ENCODE results near the gene POLDIP2. TPM values are rescaled to one million over a fixed set of nuclear protein-coding genes. Genes with fewer than 3 reads are reported as not detected.
A peak's percentile ranks its signal among the peaks of the same experiment; 100 is the strongest.

The POLDIP2 gene
- total and polyA plus RNA-seq, 2 donors from 2014 or later, result 84.9 to 174 TPM

DNA sequence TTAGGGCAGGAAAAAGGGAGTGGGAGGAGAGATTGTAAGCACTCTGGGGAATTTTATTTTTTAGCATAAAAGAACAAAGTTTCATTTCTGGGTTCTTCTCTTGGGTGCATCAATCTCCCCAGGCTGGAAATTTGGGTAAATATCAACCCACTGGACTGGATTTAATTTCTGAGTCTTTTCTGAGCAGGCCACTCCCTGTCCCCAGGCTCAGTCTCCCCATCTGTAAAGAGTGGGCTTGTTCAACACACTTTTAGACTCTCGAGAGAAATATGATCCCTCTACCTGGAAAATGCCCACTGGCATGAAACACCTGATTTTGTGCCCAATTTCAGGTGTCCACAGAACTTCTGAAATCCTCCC, 13.4 kb upstream of the POLDIP2 start:
- Histone ChIP-seq H3K9ac (ENCODE audit: low read length in 3 of 3) (no peak overlapping the region), H3K27me3 (ENCODE audit: control insufficient read depth, insufficient read depth, low read length) (no peaks in the 10 kb centered on the region), H3K9me3 (ENCODE audit: control insufficient read depth in 2 of 3, insufficient read depth in 1 of 3, low read length in 3 of 3) (no peaks in the 10 kb centered on the region), H3K4me3 (ENCODE audit: low read length in 3 of 3) (no peak overlapping the region), H3K27ac (ENCODE audit: low read depth in 2 of 2, low read length in 2 of 2) (peak overlapping the region in 1 of 2 donors; percentile 28), H3K4me1 (ENCODE audit: control insufficient read depth in 2 of 3, insufficient read depth in 2 of 3, low read depth in 1 of 3, low read length in 3 of 3) (peaks cover 0 to 17% (median 3%) of the 10 kb centered on the region in 3 donors), H3K36me3 (ENCODE audit: control insufficient read depth in 2 of 3, insufficient read depth in 3 of 3, low read length in 3 of 3) (no peaks in the 10 kb centered on the region)
- DNase-seq, result no peak
- TF ChIP-seq, protein P1, sequence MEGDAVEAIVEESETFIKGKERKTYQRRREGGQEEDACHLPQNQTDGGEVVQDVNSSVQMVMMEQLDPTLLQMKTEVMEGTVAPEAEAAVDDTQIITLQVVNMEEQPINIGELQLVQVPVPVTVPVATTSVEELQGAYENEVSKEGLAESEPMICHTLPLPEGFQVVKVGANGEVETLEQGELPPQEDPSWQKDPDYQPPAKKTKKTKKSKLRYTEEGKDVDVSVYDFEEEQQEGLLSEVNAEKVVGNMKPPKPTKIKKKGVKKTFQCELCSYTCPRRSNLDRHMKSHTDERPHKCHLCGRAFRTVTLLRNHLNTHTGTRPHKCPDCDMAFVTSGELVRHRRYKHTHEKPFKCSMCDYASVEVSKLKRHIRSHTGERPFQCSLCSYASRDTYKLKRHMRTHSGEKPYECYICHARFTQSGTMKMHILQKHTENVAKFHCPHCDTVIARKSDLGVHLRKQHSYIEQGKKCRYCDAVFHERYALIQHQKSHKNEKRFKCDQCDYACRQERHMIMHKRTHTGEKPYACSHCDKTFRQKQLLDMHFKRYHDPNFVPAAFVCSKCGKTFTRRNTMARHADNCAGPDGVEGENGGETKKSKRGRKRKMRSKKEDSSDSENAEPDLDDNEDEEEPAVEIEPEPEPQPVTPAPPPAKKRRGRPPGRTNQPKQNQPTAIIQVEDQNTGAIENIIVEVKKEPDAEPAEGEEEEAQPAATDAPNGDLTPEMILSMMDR (IDR thresholded peaks at IDR 0.05; ENCODE audit: borderline replicate concordance, extremely low read depth, insufficient read depth), result no peak
- intact Hi-C loops (cut with DNase I), result no loop called here
- FAIRE-seq, result no peak

DNA sequence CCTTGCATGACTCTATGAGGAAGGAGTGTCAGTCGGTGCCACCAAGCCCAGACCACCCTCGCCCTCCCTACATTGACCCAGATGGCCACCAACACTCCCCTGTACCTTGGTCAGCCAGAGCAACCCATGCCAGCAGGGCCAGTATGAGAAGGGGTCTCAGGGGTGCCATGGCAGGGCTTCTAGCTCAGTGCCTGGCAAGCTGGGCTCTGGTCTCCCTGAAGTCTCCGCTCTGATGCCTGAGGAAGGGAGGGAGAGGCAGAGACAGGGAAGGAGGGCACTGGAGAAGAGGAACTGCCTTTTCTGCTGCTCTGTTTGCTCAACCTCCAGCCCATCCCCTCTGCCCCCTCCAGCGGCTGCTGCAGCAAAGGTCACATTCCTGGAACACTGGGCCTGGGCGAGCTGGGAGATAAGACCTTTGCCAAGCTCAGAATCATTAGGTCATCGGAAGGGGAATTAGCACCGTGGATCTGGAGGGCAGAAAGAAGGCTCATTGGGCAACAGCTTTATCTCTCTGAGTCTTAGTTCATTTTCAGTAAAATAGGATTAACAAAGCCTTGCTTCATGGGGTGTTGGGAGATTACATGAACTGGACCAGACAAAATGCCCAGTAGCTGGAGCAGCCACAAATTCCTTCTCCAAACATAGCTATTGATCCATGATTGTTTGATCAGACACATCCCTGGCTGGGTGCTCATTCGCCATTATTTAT, 12.9 kb upstream of the POLDIP2 start, which contains the start of gene VTN:
Gene VTN, minus strand, starts transcription at position 273 of the 709 bp plus-strand sequence. Its CDS starts 104 bp downstream, at position 169.
- Histone ChIP-seq H3K27me3 (ENCODE audit: control insufficient read depth, insufficient read depth, low read length) (no peaks in the 10 kb centered on the region), H3K4me3 (ENCODE audit: low read length in 3 of 3) (no peak within 1 kb of the TSS), H3K4me1 (ENCODE audit: control insufficient read depth in 2 of 3, insufficient read depth in 2 of 3, low read depth in 1 of 3, low read length in 3 of 3) (peaks cover 0 to 17% (median 3%) of the 10 kb centered on the region in 3 donors), H3K9me3 (ENCODE audit: control insufficient read depth in 2 of 3, insufficient read depth in 1 of 3, low read length in 3 of 3) (no peaks in the 10 kb centered on the region), H3K36me3 (ENCODE audit: control insufficient read depth in 2 of 3, insufficient read depth in 3 of 3, low read length in 3 of 3) (no peaks in the 10 kb centered on the region), H3K9ac (ENCODE audit: low read length in 3 of 3) (no peak within 1 kb of the TSS), H3K27ac (ENCODE audit: low read depth in 2 of 2, low read length in 2 of 2) (peak within 1 kb of the TSS in 1 of 2 donors; percentile 28)
- intact Hi-C loops (cut with DNase I), result no loop called here
- TF ChIP-seq, protein P1 (IDR thresholded peaks at IDR 0.05; ENCODE audit: borderline replicate concordance, extremely low read depth, insufficient read depth), result no peak
- DNase-seq (peak in 4 of 5 donors; percentile 18 to 92 (median 50)), FAIRE-seq (no peak)

DNA sequence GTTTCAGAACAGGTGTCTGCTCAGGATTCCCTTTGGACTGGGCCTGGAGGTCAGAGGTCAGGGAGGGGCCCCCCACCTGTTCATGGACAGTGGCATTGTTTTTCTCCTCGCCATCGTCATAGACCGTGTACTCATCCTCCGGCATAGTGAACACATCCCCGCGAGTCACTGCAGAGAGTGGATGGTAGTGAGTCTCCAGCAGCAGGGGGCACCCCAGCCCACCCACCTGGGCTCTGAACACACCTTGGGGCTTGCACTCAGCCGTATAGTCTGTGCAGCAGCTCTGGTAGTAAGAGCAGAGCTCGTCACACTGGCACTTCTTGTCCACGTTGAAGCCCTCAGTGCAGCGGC, 12.3 kb upstream of the POLDIP2 start:
- Histone ChIP-seq H3K36me3 (ENCODE audit: control insufficient read depth in 2 of 3, insufficient read depth in 3 of 3, low read length in 3 of 3) (no peaks in the 10 kb centered on the region), H3K4me3 (ENCODE audit: low read length in 3 of 3) (no peak overlapping the region), H3K9ac (ENCODE audit: low read length in 3 of 3) (no peak overlapping the region), H3K27ac (ENCODE audit: low read depth in 2 of 2, low read length in 2 of 2) (no peak overlapping the region), H3K9me3 (ENCODE audit: control insufficient read depth in 2 of 3, insufficient read depth in 1 of 3, low read length in 3 of 3) (no peaks in the 10 kb centered on the region), H3K4me1 (ENCODE audit: control insufficient read depth in 2 of 3, insufficient read depth in 2 of 3, low read depth in 1 of 3, low read length in 3 of 3) (peaks cover 0 to 17% (median 3%) of the 10 kb centered on the region in 3 donors), H3K27me3 (ENCODE audit: control insufficient read depth, insufficient read depth, low read length) (no peaks in the 10 kb centered on the region)
- DNase-seq (peak in 1 of 5 donors; percentile 65), FAIRE-seq (no peak)
- intact Hi-C loops (cut with DNase I), result no loop called here
- TF ChIP-seq, protein P1 (IDR thresholded peaks at IDR 0.05; ENCODE audit: borderline replicate concordance, extremely low read depth, insufficient read depth), result no peak

Measured in kidney (tissue), 14 donors.